ENCODE results near the gene VPS39.

DNA sequence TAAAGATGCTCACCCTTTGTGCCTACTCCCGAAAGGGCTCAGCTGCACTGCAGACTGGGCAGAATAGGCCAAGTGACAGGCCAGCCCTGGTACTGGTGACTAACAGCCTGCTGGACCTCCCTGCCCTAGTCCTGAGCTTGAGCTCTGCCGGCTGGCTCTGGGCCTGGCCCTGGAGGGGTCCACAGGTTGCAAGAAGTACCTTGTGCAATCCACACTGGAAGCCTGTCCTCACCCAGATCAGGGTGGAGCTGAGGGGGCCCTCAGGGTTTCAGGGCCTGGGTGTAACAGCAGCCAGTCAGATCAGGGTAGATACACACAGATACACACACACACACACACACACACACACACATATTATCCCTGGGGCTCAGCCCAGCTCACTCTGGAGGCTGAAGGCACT lies 86.4 kb downstream of the VPS39 start:
- TF ChIP-seq SIN3A (conservative IDR thresholded peaks at IDR 0.05 in 1 of 2, IDR thresholded peaks at IDR 0.05 in 1 of 2; ENCODE audit: low read depth in 1 of 2, low read length in 2 of 2) (no peak), CTCF (IDR thresholded peaks at IDR 0.05; ENCODE audit: control extremely low read depth in 1 of 3, insufficient read depth in 1 of 3, low read depth in 1 of 3, low read length in 3 of 3) (no peak), EZH2 (IDR thresholded peaks at IDR 0.05; ENCODE audit: low read depth, low read length, severe bottlenecking) (no peak), RFX5 (IDR thresholded peaks at IDR 0.05; ENCODE audit: borderline replicate concordance, low read depth, low read length) (no peak), CREB1 (IDR thresholded peaks at IDR 0.05) (no peak), EP300 (IDR thresholded peaks at IDR 0.05; ENCODE audit: borderline replicate concordance in 1 of 2, low read depth in 2 of 2, low read length in 2 of 2) (no peak), SRF (IDR thresholded peaks at IDR 0.05; ENCODE audit: low read depth, low read length) (no peak), SIX5 (IDR thresholded peaks at IDR 0.05; ENCODE audit: low read depth, low read length) (no peak)
- TF ChIP-seq, protein P1, sequence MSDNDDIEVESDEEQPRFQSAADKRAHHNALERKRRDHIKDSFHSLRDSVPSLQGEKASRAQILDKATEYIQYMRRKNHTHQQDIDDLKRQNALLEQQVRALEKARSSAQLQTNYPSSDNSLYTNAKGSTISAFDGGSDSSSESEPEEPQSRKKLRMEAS (IDR thresholded peaks at IDR 0.05): no peak
